Small intestine (tissue), 7 donors: Measurements from ENCODE around the gene GMPPA. TPM values are rescaled to one million over a fixed set of nuclear protein-coding genes. Genes with fewer than 3 reads are reported as not detected.

Source experiments
- DNase-seq, 2 donors: peaks; one replicate each; pipeline versions ENCODE4 v3.0.0 to v3.0.0-alpha.2; 2013
- FAIRE-seq: peaks from 2 replicates; lab custom pipeline; 2012; peaks lifted over from hg19 to GRCh38; lab: Jason Lieb, UNC
- H3K27ac ChIP-seq, 3 donors: one replicate each; pipeline ENCODE4 v1.5.1; 2013; ENCODE audit warnings: low read length in 2 of 3, mild to moderate bottlenecking in 2 of 3, control low read depth in 1 of 3, inconsistent platforms in 1 of 3, low read depth in 1 of 3, moderate library complexity in 1 of 3
- H3K27me3 ChIP-seq, 3 donors: one replicate each; pipeline ENCODE4 v1.6.1; 2013; ENCODE audit warnings: low read length in 3 of 3, inconsistent platforms in 1 of 3; ENCODE audit not compliant: control insufficient read depth in 3 of 3, insufficient read depth in 3 of 3
- H3K36me3 ChIP-seq, 3 donors: one replicate each; pipeline ENCODE4 v1.6.1; 2013; ENCODE audit warnings: low read length in 3 of 3, inconsistent platforms in 1 of 3, low read depth in 1 of 3, mild to moderate bottlenecking in 1 of 3, moderate library complexity in 1 of 3; ENCODE audit not compliant: control insufficient read depth in 3 of 3, insufficient read depth in 2 of 3
- H3K4me1 ChIP-seq, 3 donors: one replicate each; pipeline ENCODE4 v1.6.1; 2013; ENCODE audit warnings: low read length in 2 of 3, inconsistent platforms in 1 of 3, low read depth in 1 of 3, mild to moderate bottlenecking in 1 of 3, moderate library complexity in 1 of 3; ENCODE audit not compliant: control insufficient read depth in 3 of 3, insufficient read depth in 2 of 3
- H3K4me3 ChIP-seq, 3 donors: one replicate each; pipeline ENCODE4 v1.5.1; 2013; ENCODE audit warnings: low read length in 3 of 3, control low read depth in 1 of 3, inconsistent platforms in 1 of 3, low read depth in 1 of 3, mild to moderate bottlenecking in 1 of 3, moderate library complexity in 1 of 3
- H3K9me3 ChIP-seq, 2 donors: one replicate each; pipeline ENCODE4 v1.6.1; 2013; ENCODE audit warnings: low read depth in 1 of 2, low read length in 1 of 2; ENCODE audit not compliant: control insufficient read depth in 2 of 2, insufficient read depth in 1 of 2
- WGBS, 3 donors: extraction: QIAGEN DNeasy Blood & Tissue Kit; methylation state at CpG; one replicate each; pipeline ENCODE4 v1.1.7; 2013; 5-methylcytosine and 5-hydroxymethylcytosine counted together
- polyA plus RNA-seq, 4 donors: library from polyadenylated mRNA; stranded (reverse) in 3 of 4; unstranded in 1 of 4; fragments of 200-250 nt in 3 of 4; fragments of 120-200 nt in 1 of 4; gene quantifications; one replicate each; pipeline versions ENCODE4 v1.2.1 to v1.2.3, GENCODE V29; 2013
- donor health status: healthy with polysubstance abuse.
- donor health status: control.
- donor health status: control.
- donor health status: Bipolar disorder and iron deficiency.
- donor health status: healthy.

The GMPPA gene
- polyA plus RNA-seq, 4 donors = 52.6 to 63.5 (median 61.3) TPM

GRCh38 chr2:219536425-219536824 lies 37.7 kb downstream of the GMPPA start:
- H3K36me3 ChIP-seq = peaks cover 3 to 40% (median 9%) of the 10 kb centered on the region in 3 donors
- DNase-seq (no peak), FAIRE-seq (no peak)
- peaks cover 0 to 21% (median 0%) of the 10 kb centered on the region in 3 donors for H3K4me1 ChIP-seq
- H3K27ac ChIP-seq = no peak overlapping the region
- peaks cover 0 to 12% (median 3%) of the 10 kb centered on the region in 3 donors for H3K27me3 ChIP-seq
- no peak overlapping the region for H3K4me3 ChIP-seq
- H3K9me3 ChIP-seq = no peaks in the 10 kb centered on the region
- WGBS, 3 donors = 86 to 90% (median 87%) methylated on average over 16 of the region's 16 CpGs

DNA sequence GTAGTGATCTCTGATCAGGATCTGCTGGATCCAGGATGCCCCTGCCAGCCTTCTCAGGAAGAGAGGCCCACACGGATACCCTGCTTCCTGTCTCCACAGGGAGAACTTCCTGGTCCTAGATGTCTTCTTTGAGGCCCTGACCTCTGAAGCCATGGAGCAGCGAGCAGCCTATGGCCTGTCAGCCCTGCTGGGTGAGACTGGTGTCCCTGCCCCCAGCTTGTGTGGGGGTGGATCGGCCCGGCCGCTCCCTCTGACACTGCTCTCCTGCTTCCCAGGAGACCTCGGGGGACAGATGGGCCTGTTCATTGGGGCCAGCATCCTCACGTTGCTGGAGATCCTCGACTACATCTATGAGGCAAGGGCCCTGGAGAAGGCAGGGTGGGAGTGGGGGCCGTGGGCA lies 38.3 kb downstream of the GMPPA start:
- 53 to 70% (median 61%) methylated on average over 9 of the region's 9 CpGs for WGBS, 3 donors
- Histone ChIP-seq H3K4me3 (no peak overlapping the region), H3K36me3 (peaks cover 3 to 42% (median 9%) of the 10 kb centered on the region in 3 donors), H3K27ac (no peak overlapping the region), H3K27me3 (peaks cover 0 to 6% (median 3%) of the 10 kb centered on the region in 3 donors), H3K4me1 (peaks cover 0 to 26% (median 1%) of the 10 kb centered on the region in 3 donors), H3K9me3 (no peaks in the 10 kb centered on the region)
- DNase-seq (no peak), FAIRE-seq (no peak)

DNA sequence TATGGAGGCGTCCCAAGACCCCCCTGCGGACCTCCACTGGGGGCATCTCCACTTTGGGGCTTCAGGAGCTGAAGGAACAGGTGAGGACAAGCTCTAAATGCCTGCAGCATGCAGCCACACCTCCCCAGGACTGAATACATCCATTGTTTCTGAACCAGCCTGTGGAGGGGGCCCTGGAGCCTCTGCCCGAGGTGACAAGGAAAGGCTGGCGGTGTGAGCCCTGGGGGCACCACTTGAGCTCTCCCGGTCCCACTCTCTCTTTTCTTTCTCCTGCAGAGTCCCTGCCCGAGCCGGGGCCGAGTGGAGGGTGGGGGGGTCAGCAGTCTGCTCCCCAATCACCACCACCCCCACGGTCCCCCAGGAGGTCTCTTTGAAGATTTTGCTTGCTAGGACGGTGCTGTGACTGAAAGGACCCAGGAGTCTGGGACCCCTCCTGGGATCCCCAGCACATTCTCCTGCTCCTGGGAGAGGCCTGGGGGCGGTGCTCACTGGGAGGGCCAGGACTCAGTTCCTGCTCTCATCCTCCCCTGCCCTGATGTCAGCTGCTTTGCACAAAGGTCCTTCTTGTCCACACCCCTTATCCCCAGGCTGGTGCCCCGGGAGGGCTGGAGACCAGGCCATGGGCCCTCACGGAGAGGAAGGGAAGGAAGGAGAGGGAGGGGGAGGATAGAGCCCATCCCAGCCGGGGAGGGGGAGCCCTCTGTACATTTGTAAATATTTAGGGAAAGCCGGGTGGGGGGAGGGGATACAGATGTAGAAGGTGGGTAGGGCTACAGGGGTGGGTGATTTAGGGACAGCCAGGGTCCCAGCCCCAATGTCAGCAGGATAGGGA lies 39.2 kb downstream of the GMPPA start:
- Histone ChIP-seq H3K36me3 (peaks cover 3 to 42% (median 9%) of the 10 kb centered on the region in 3 donors), H3K9me3 (no peaks in the 10 kb centered on the region), H3K4me1 (peaks cover 0 to 32% (median 5%) of the 10 kb centered on the region in 3 donors), H3K27ac (peak overlapping the region in 1 of 3 donors; percentile 40), H3K27me3 (peaks cover 0 to 3% (median 3%) of the 10 kb centered on the region in 3 donors), H3K4me3 (no peak overlapping the region)
- DNase-seq (peak in 1 of 2 donors; percentile 50), FAIRE-seq (no peak)
- 42 to 45% (median 44%) methylated on average over 13 to 14 of the region's 15 CpGs for WGBS, 3 donors

- Histone ChIP-seq H3K36me3 (peaks cover 3 to 42% (median 9%) of the 10 kb centered on the region in 3 donors), H3K4me3 (no peak overlapping the region), H3K27ac (peak overlapping the region in 1 of 3 donors; percentile 40), H3K4me1 (peaks cover 0 to 32% (median 5%) of the 10 kb centered on the region in 3 donors), H3K9me3 (no peaks in the 10 kb centered on the region), H3K27me3 (peaks cover 0 to 3% (median 0%) of the 10 kb centered on the region in 3 donors)
- WGBS, 3 donors = 68 to 84% (median 74%) methylated on average over 6 of the region's 6 CpGs
- no peak for DNase-seq
- FAIRE-seq = no peak
Measured at GRCh38 chr2:219538504-219538951, 39.8 kb downstream of the GMPPA start.

DNA sequence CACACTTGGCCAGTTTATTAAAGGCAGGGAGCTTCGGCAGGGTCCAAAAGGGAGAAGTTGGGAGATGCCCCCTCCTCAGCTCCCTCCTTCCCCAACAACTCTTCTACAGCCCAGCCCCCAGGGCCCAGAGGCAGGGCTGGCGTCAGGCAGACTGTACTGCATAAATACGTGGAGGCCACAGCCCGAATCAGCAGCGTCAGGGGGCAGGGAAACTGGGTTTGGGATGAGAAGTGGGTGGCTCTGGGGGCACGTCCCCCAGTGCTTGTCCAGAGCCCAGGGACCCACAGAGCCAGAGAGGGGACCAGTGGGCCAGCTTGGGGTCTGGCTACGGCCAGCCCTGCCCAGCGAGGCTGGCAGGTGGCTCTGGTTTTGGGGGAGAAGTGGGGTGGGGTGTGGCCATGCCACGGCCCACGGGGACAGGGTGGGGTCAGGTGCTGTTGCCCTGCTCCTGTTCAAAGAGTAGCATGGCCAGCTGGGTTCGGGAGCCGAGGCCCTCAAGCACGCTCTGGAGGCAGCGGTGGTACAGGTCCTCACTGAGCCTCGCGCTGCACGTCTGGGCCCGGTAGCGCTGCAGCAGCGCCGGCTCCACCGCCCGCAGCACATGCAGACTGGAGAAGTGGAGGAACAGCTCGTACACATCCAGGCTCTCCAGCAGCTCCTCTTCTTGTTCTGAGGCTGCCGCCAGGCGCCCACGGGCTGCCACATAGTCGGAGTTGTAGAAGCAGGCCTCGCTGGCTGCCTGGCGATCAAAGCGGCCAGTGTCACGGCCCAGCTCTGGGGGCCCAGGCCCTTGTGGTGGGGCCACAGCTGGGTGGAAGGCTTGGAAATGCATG lies 40.5 kb downstream of the GMPPA start:
- 88 to 93% (median 90%) methylated on average over 32 of the region's 32 CpGs for WGBS, 3 donors
- Histone ChIP-seq H3K4me3 (no peak overlapping the region), H3K4me1 (peaks cover 0 to 33% (median 5%) of the 10 kb centered on the region in 3 donors), H3K9me3 (no peaks in the 10 kb centered on the region), H3K27ac (no peak overlapping the region), H3K27me3 (peaks cover 0 to 3% (median 0%) of the 10 kb centered on the region in 3 donors), H3K36me3 (peaks cover 3 to 42% (median 9%) of the 10 kb centered on the region in 3 donors)
- DNase-seq (no peak), FAIRE-seq (no peak)

DNA sequence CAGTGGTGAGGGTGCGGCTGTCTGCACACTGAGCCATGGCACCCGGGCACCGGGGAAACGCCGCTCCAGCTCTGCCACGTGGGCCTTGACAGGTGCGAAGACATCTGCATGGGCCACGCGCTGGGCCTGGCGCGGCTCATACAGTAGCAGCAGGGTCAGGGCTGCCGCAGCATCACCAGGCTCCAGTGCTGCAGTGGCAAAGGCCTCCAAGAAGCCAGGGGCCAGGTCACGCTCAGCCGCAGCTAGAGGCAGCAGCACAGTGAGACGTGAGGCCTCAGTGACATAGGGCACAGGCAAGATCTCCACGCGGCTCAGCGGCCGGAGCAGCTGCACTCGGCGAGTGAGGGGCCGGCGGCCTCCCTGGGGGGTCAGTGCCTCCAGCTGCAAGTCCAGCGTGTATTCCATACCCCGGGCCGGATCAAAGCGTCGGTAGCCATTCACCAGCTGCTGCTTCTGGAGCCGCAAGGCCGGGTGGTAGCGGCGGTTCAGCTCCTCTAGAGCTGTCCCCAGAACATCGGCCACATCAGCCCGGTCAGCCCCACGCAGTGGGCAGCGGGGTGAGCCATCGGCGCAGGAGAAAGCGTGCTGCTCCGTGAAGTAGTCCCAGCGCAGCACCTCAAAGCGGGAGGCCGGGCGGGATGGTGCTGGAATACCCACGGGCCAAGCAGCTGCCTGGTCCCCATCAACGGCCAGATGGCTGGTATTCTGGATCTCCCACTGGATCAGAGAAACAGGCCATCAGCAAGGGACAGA lies 41.4 kb downstream of the GMPPA start:
- H3K27ac ChIP-seq = no peak overlapping the region
- peaks cover 3 to 42% (median 9%) of the 10 kb centered on the region in 3 donors for H3K36me3 ChIP-seq
- no peak overlapping the region for H3K4me3 ChIP-seq
- H3K9me3 ChIP-seq = no peaks in the 10 kb centered on the region
- H3K27me3 ChIP-seq = peaks cover 0 to 3% (median 0%) of the 10 kb centered on the region in 3 donors
- DNase-seq (no peak), FAIRE-seq (no peak)
- H3K4me1 ChIP-seq = peaks cover 0 to 43% (median 5%) of the 10 kb centered on the region in 3 donors
- 94 to 97% (median 95%) methylated on average over 45 to 46 of the region's 46 CpGs for WGBS, 3 donors

DNA sequence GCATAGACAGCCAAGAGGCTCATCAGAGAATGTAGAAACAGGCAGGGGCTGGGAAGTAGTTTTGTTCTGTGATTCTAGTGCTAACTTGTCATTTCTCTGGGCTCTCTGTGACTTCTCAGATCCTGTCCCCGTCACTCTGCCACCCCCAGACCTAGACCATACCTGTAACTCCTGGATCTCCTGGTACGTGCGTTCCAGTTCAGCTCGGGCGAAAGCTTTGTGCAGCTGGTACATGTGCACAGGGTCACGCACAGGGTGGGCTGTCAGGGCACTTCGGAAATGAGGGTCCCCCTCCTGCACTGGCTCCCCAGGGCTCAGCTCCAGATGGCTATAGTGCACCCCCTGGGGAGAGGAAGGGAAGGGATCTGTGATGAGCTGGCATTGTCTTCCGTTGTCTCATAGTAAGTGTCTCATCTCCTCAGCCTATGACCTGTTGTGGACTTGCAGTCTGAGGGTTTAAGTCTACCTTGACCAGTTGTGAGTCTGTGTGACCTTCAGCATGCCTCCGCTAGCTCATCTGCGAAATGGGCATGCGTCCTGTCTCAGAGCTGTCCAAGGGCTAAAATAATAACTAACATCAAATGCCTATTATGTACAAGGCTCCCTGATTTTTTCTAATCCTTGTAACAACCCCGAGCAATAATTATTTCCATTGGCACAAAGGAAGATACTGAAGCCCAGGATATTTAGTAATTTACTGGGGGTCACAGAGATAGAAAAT lies 42.3 kb downstream of the GMPPA start:
- Histone ChIP-seq H3K4me1 (peaks cover 4 to 51% (median 5%) of the 10 kb centered on the region in 3 donors), H3K27me3 (no peaks in the 10 kb centered on the region), H3K9me3 (no peaks in the 10 kb centered on the region), H3K27ac (no peak overlapping the region), H3K4me3 (no peak overlapping the region), H3K36me3 (peaks cover 3 to 46% (median 9%) of the 10 kb centered on the region in 3 donors)
- WGBS, 3 donors = 86 to 93% (median 92%) methylated on average over 12 of the region's 12 CpGs
- no peak for FAIRE-seq
- DNase-seq = no peak
